Osteocyte (in vitro differentiated cells): ENCODE results near the gene PNMA1. TPM values are rescaled to one million over a fixed set of nuclear protein-coding genes. Genes with fewer than 3 reads are reported as not detected.

ENCODE experiments used
- DNase-seq: peaks from one replicate; pipeline ENCODE4 v3.0.0; 2021; ENCODE audit warnings: mixed read lengths; ENCODE audit not compliant: unreplicated experiment; ENCODE audit errors: extremely low spot score
- H3K27ac Mint-ChIP-seq: one replicate; pipeline ENCODE4 v1.8.0; 2021; ENCODE audit warnings: mild to moderate bottlenecking, mixed read lengths; ENCODE audit not compliant: unreplicated experiment
- H3K27me3 Mint-ChIP-seq: one replicate; pipeline ENCODE4 v1.8.0; 2021; ENCODE audit warnings: mixed read lengths; ENCODE audit not compliant: unreplicated experiment
- H3K36me3 Mint-ChIP-seq: one replicate; pipeline ENCODE4 v1.8.0; 2021; ENCODE audit warnings: mixed read lengths; ENCODE audit not compliant: unreplicated experiment
- H3K4me1 Mint-ChIP-seq: one replicate; pipeline ENCODE4 v1.8.0; 2021; ENCODE audit warnings: mixed read lengths; ENCODE audit not compliant: unreplicated experiment
- H3K4me3 Mint-ChIP-seq: one replicate; pipeline ENCODE4 v1.8.0; 2021; ENCODE audit warnings: mild to moderate bottlenecking, moderate library complexity, mixed read lengths; ENCODE audit not compliant: unreplicated experiment
- H3K9me3 Mint-ChIP-seq: one replicate; pipeline ENCODE4 v1.8.0; 2021; ENCODE audit warnings: mixed read lengths; ENCODE audit not compliant: unreplicated experiment
- total RNA-seq: library from RNA; stranded (reverse); gene quantifications from 2 replicates; pipeline ENCODE4 v1.2.1, GENCODE V29; 2021
- TF ChIP-seq, protein P1 (sequence below): fragments of 200-600 bp; sonication (generic); IDR thresholded peaks from 2 replicates; pipeline ENCODE4 v1.5.0; 2021; ENCODE audit warnings: antibody characterized with exemption, mild to moderate bottlenecking, moderate library complexity

Gene PNMA1
- total RNA-seq, 1 donor from 2014 or later: 81.4 TPM

DNA sequence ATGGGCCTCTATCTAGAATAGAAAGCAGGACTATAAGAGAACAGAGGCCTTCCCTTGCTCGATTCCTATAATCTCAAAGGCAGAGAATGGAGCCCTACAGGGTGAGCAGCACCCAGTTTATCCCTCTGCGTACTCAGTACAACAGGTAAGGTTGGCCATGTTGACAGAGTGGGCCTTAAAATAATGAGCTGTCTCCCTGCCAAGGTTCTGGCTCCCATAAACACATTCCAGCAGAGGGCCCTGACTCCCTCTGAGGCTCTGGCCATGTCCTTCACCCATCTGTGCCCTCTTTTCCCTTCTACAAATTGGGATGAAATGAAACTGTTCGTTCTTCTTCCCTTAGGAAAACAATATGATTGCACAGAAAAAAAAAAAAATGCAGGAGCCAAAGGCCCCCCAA, 16.9 kb upstream of the PNMA1 start:
- Mint-ChIP-seq H3K4me3 (no peak overlapping the region), H3K36me3 (peaks cover 51% of the 10 kb centered on the region), H3K4me1 (peaks cover 31% of the 10 kb centered on the region), H3K27ac (no peak overlapping the region), H3K27me3 (no peaks in the 10 kb centered on the region), H3K9me3 (no peaks in the 10 kb centered on the region)
- TF ChIP-seq, protein P1, sequence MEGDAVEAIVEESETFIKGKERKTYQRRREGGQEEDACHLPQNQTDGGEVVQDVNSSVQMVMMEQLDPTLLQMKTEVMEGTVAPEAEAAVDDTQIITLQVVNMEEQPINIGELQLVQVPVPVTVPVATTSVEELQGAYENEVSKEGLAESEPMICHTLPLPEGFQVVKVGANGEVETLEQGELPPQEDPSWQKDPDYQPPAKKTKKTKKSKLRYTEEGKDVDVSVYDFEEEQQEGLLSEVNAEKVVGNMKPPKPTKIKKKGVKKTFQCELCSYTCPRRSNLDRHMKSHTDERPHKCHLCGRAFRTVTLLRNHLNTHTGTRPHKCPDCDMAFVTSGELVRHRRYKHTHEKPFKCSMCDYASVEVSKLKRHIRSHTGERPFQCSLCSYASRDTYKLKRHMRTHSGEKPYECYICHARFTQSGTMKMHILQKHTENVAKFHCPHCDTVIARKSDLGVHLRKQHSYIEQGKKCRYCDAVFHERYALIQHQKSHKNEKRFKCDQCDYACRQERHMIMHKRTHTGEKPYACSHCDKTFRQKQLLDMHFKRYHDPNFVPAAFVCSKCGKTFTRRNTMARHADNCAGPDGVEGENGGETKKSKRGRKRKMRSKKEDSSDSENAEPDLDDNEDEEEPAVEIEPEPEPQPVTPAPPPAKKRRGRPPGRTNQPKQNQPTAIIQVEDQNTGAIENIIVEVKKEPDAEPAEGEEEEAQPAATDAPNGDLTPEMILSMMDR: no peak
- DNase-seq: no peak

GRCh38 chr14:73729556-73730265, 15.5 kb upstream of the PNMA1 start:
- H3K4me3 Mint-ChIP-seq: no peak overlapping the region
- DNase-seq: no peak
- peak overlapping the region; percentile 72 for H3K27ac Mint-ChIP-seq
- peaks cover 51% of the 10 kb centered on the region for H3K36me3 Mint-ChIP-seq
- no peaks in the 10 kb centered on the region for H3K27me3 Mint-ChIP-seq
- H3K9me3 Mint-ChIP-seq: no peaks in the 10 kb centered on the region
- peaks cover 45% of the 10 kb centered on the region for H3K4me1 Mint-ChIP-seq
- TF ChIP-seq, protein P1: no peak

GRCh38 chr14:73728717-73729330, 14.6 kb upstream of the PNMA1 start:
- Mint-ChIP-seq H3K4me3 (no peak overlapping the region), H3K9me3 (no peaks in the 10 kb centered on the region), H3K36me3 (peaks cover 48% of the 10 kb centered on the region), H3K4me1 (peaks cover 54% of the 10 kb centered on the region), H3K27ac (peak overlapping the region; percentile 76), H3K27me3 (no peaks in the 10 kb centered on the region)
- TF ChIP-seq, protein P1: peak; percentile 94
- DNase-seq: no peak

DNA sequence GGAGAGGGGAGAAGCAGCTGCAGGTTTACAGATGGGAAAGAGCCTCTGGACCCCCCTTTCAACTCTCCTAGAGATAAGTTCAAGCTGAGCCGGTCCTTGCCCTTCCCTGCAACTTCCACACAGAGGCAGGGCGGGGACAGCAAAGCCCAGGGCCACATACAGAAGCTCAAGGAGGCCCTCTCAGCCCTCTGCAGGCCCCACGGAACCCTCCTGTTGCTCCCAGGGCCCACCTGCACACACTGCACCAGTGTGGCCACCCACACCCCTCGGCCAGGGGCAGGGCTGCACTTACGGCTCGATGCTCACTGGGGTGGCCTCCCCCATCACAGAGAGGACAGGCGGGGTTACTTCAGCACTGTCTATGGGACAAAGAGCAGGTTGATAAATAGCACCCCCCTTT, 13.0 kb upstream of the PNMA1 start:
- H3K27me3 Mint-ChIP-seq: no peaks in the 10 kb centered on the region
- H3K36me3 Mint-ChIP-seq: peaks cover 59% of the 10 kb centered on the region
- TF ChIP-seq, protein P1: no peak
- H3K9me3 Mint-ChIP-seq: no peaks in the 10 kb centered on the region
- DNase-seq: no peak
- H3K4me3 Mint-ChIP-seq: no peak overlapping the region
- H3K27ac Mint-ChIP-seq: peak overlapping the region; percentile 94
- peaks cover 68% of the 10 kb centered on the region for H3K4me1 Mint-ChIP-seq
